ENCODE measurements around the gene RBM4.

RBM4 gene

GRCh38 chr11:66659763-66660162 lies 21.3 kb downstream of the RBM4 start:
- DNase-seq: no peak

- no peak for DNase-seq
Observed at GRCh38 chr11:66663741-66664296, 25.3 kb downstream of the RBM4 start.

- DNase-seq: no peak
Observed at GRCh38 chr11:66665369-66665768, 26.9 kb downstream of the RBM4 start.

- DNase-seq: no peak
Observed at GRCh38 chr11:66670816-66671215, 32.3 kb downstream of the RBM4 start.

GRCh38 chr11:66674964-66675602 lies 36.6 kb downstream of the RBM4 start:
- DNase-seq: no peak

GRCh38 chr11:66676282-66676919 lies 37.9 kb downstream of the RBM4 start:
- no peak for DNase-seq

GRCh38 chr11:66676931-66677598 lies 38.6 kb downstream of the RBM4 start:
- DNase-seq: no peak

- peak; percentile 96 for DNase-seq
Observed at GRCh38 chr11:66677599-66678375, 39.3 kb downstream of the RBM4 start, which contains the start of gene RBM4B. Gene RBM4B (minus strand): TSS chr11:66677887. CDS start chr11:66677079, 808 bp downstream.

GRCh38 chr11:66680966-66681645 lies 42.6 kb downstream of the RBM4 start:
- no peak for DNase-seq

- no peak for DNase-seq
Observed at GRCh38 chr11:66683877-66684276, 45.4 kb downstream of the RBM4 start.

- no peak for DNase-seq
Observed at GRCh38 chr11:66684635-66685034, 46.1 kb downstream of the RBM4 start.

GRCh38 chr11:66685276-66686099 lies 47.0 kb downstream of the RBM4 start:
- DNase-seq: no peak

- no peak for DNase-seq
Observed at GRCh38 chr11:66686100-66686785, 47.7 kb downstream of the RBM4 start.

- no peak for DNase-seq
Observed at GRCh38 chr11:66686801-66687750, 48.6 kb downstream of the RBM4 start.

GRCh38 chr11:66687831-66688281 lies 49.4 kb downstream of the RBM4 start:
- no peak for DNase-seq

- DNase-seq: no peak
Observed at GRCh38 chr11:66688561-66689534, 50.3 kb downstream of the RBM4 start.

GRCh38 chr11:66689661-66690590 lies 51.4 kb downstream of the RBM4 start:
- no peak for DNase-seq
